GM19193 (cell line): ENCODE data around the gene KIDINS220.

Experiments
- POLR2A ChIP-seq: IDR thresholded peaks from 4 replicates; pipeline ENCODE4 v1.6.1; 2011; ENCODE audit not compliant: insufficient read depth, insufficient read length; ENCODE audit errors: extremely low read depth

The KIDINS220 gene

DNA sequence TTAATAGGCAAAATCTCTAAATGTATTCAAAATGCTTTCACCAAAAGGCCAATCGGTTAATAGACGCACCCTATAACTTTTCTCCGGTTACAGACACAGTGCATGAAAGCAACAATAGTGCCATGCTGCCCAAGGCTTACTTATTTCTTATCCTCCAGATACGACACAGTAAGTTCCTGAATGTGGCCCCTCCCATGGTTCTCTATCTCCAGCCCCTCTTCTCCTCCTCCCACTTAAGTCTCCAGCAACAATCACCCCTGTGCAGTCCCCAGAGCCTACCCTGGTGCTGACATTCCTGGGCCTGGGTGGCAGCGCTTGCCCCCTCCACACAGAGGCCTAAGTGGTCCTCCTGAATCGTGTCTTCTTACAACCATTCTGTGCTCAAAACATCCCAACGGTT lies 3.6 kb downstream of the KIDINS220 start:
- no peak for TF ChIP-seq POLR2A

DNA sequence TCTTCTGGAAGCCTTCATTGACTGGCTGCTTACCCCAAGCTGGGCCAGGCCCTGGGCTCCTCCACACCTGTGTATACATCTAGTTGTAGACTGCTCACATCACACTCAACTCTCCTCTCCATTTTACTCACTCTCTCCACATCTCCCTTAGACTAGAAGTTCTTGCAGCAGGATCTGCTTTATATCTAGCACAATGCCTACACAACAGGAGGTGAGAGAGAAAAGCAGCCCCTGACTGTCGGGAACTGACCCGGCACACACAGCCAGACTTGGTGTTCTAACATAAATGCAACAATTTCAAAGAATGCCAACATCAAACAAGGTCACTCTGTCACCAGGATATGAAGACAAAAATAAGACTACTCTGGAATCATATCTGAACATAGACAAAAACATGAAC lies 5.9 kb downstream of the KIDINS220 start:
- TF ChIP-seq POLR2A, result no peak

DNA sequence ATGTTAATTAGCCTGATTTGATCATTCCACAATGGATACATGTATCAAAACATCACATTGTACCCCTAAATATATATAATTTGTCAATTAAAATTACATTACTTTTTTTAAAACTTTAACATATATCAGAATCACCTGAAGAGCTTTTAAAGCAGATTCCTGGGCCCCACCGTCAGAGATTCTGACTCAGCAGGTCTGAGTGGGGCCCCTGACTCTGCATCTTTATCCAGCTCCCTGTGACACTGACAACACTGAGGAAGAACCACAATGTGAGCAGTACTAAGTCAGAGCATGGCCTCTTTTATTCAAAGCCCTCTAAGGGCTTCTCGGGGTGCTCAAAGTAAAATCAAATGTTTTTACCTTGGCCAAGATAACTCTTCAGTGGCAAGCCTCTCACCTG lies 9.7 kb downstream of the KIDINS220 start:
- no peak for TF ChIP-seq POLR2A

DNA sequence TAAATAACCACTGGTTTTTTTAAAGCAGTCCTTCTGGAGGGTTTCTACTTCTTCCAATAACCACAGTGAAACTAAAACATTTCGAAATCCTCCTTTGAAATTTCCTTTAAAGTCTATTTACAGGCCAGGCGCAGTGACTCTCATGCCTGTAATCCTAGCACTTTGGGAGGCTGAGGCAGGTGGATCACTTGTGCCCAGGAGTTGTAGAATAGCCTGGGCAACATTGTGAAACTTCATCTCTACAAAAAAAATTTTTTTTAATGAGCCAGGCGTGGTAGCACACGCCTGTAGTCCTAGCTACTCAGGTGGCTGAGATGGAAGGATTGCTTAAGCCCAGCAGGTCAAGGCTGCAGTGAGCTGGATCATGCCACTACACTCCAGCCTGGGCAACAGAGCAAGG lies 15.2 kb downstream of the KIDINS220 start:
- no peak for TF ChIP-seq POLR2A

- no peak for TF ChIP-seq POLR2A
Observed at GRCh38 chr2:8821276-8822217, 15.9 kb downstream of the KIDINS220 start.

- TF ChIP-seq POLR2A, result no peak
Observed at GRCh38 chr2:8819948-8820347, 17.5 kb downstream of the KIDINS220 start.

GRCh38 chr2:8819194-8819593 lies 18.2 kb downstream of the KIDINS220 start:
- TF ChIP-seq POLR2A, result no peak

DNA sequence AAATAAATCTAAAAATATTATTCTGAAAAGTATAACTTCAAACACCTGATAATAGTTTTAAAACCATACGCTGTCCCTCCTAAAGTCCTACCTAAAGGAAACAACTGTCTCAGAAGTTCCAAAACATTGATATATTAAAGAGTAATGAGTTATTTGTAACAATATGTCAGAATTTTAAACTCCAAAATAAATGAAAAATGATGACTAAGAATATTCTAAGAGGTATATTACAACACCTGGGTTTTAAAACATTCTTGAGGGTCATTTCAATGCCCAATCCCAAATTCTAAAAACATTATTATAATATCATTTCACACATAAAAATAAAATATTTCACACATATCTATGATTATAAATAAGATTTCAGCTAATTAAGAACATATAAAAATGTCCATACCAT lies 20.2 kb downstream of the KIDINS220 start:
- no peak for TF ChIP-seq POLR2A

GRCh38 chr2:8806885-8807704 lies 30.3 kb downstream of the KIDINS220 start:
- TF ChIP-seq POLR2A, result no peak

GRCh38 chr2:8805278-8806210 lies 31.9 kb downstream of the KIDINS220 start:
- TF ChIP-seq POLR2A, result no peak

GRCh38 chr2:8803658-8804379 lies 33.6 kb downstream of the KIDINS220 start:
- TF ChIP-seq POLR2A, result no peak

GRCh38 chr2:8802741-8803140 lies 34.7 kb downstream of the KIDINS220 start:
- no peak for TF ChIP-seq POLR2A

DNA sequence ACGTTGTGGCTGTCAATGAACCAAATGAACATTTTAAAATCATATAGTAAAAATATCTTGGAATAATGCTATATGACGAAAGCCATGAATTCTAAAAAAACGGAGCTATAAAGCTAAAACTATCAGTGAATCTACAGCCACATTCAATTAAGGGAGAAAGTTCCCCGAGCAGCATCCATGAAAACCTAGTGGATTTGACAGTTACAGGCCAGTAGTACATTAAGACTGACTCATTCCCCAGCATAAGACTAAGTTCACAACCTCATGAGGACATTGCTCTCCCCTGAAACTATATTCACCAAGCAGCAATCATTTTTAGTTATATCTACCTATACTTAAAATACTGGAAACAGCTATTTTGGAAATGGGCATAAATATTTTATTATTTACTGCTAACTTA lies 36.6 kb downstream of the KIDINS220 start:
- TF ChIP-seq POLR2A, result no peak

GRCh38 chr2:8800218-8800617 lies 37.2 kb downstream of the KIDINS220 start:
- no peak for TF ChIP-seq POLR2A
